ENCODE measurements around the gene MDP1.
"Not testable (repeated sequence)": the region's sequence is repeated elsewhere in the genome, so short reads cannot be mapped to it uniquely, and the experiment has no call there.

DNA sequence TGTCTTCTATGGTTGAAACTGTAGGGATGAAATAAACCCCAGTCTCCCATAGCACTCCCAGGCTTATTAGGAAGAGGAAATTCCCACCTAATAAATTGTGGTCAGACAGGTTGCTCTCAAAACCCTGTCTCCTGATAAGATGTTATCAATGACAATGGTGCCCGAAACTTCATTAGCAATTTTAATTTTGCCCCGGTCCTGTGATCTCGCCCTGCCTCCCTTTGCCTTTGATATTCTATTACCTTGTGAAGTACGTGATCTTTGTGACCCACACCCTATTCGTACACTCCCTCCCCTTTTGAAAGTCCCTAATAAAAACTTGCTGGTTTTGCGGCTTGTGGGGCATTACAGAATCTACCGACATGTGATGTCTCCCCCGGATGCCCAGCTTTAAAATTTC is 13.3 kb downstream of the MDP1 start:
- TF ChIP-seq POLR2AphosphoS5 (IDR thresholded peaks at IDR 0.05), result not testable (repeated sequence)
- TF ChIP-seq, protein P1, sequence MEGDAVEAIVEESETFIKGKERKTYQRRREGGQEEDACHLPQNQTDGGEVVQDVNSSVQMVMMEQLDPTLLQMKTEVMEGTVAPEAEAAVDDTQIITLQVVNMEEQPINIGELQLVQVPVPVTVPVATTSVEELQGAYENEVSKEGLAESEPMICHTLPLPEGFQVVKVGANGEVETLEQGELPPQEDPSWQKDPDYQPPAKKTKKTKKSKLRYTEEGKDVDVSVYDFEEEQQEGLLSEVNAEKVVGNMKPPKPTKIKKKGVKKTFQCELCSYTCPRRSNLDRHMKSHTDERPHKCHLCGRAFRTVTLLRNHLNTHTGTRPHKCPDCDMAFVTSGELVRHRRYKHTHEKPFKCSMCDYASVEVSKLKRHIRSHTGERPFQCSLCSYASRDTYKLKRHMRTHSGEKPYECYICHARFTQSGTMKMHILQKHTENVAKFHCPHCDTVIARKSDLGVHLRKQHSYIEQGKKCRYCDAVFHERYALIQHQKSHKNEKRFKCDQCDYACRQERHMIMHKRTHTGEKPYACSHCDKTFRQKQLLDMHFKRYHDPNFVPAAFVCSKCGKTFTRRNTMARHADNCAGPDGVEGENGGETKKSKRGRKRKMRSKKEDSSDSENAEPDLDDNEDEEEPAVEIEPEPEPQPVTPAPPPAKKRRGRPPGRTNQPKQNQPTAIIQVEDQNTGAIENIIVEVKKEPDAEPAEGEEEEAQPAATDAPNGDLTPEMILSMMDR (IDR thresholded peaks at IDR 0.05), result not testable (repeated sequence)

All from prostate gland (tissue), 2 donors.